GM13976 (cell line): ENCODE results near the gene LPAR5.

Source experiments
- DNase-seq: peaks from one replicate; pipeline ENCODE4 v3.0.0; 2012; ENCODE audit warnings: low spot score
- in situ Hi-C: fragments of 300-500 bp; cut with MboI; formaldehyde crosslinking; loops from one replicate; pipeline ENCODE4 v1.12.0; 2022; ENCODE audit warnings: low sequenced_read_pairs, mixed read lengths, inconsistent platforms; ENCODE audit not compliant: unreplicated experiment
- TF ChIP-seq, protein P1 (sequence below): IDR thresholded peaks from 2 replicates; pipeline ENCODE4 v1.5.1; 2012; ENCODE audit warnings: borderline replicate concordance, mild to moderate bottlenecking; ENCODE audit not compliant: insufficient read depth; ENCODE audit errors: extremely low read depth, missing control alignments, control extremely low read depth

LPAR5 gene

GRCh38 chr12:6650832-6651231, 15.1 kb upstream of the LPAR5 start:
- in situ Hi-C loops, result no loop called here
- no peak for DNase-seq
- TF ChIP-seq, protein P1, sequence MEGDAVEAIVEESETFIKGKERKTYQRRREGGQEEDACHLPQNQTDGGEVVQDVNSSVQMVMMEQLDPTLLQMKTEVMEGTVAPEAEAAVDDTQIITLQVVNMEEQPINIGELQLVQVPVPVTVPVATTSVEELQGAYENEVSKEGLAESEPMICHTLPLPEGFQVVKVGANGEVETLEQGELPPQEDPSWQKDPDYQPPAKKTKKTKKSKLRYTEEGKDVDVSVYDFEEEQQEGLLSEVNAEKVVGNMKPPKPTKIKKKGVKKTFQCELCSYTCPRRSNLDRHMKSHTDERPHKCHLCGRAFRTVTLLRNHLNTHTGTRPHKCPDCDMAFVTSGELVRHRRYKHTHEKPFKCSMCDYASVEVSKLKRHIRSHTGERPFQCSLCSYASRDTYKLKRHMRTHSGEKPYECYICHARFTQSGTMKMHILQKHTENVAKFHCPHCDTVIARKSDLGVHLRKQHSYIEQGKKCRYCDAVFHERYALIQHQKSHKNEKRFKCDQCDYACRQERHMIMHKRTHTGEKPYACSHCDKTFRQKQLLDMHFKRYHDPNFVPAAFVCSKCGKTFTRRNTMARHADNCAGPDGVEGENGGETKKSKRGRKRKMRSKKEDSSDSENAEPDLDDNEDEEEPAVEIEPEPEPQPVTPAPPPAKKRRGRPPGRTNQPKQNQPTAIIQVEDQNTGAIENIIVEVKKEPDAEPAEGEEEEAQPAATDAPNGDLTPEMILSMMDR, result no peak

DNA sequence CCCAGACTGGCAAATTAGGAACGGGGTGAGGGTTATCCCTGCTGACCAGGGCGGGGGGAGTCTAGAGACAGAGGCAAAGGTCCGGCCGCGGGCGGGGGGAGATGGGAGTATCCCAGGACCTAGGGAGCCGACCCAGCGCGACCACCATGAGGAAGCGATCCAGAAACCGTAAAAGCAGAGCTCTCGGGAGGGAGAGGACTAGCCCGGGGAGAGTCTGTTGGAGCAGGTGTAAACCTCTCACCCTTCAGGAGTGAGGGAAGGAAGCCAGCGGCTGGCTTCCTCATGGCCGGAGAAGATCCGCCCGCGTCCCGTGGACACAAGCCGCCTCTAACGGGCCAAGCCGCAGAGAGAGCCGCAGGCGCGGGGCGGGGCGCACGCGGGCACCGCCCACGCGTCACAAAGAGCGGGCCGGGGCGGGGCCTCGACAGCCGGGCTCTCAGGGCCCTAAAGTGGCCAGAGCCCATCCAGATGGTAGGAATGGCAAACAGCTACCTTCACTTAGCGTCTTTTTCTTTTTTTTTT, 11.4 kb upstream of the LPAR5 start, which contains the start of gene ACRBP:
Gene ACRBP (minus strand): TSS at position 350 of the 522 bp plus-strand sequence. CDS start 66 bp downstream, at position 284.
- in situ Hi-C loops, result no loop called here
- TF ChIP-seq, protein P1, result no peak
- peak; percentile 81 for DNase-seq

DNA sequence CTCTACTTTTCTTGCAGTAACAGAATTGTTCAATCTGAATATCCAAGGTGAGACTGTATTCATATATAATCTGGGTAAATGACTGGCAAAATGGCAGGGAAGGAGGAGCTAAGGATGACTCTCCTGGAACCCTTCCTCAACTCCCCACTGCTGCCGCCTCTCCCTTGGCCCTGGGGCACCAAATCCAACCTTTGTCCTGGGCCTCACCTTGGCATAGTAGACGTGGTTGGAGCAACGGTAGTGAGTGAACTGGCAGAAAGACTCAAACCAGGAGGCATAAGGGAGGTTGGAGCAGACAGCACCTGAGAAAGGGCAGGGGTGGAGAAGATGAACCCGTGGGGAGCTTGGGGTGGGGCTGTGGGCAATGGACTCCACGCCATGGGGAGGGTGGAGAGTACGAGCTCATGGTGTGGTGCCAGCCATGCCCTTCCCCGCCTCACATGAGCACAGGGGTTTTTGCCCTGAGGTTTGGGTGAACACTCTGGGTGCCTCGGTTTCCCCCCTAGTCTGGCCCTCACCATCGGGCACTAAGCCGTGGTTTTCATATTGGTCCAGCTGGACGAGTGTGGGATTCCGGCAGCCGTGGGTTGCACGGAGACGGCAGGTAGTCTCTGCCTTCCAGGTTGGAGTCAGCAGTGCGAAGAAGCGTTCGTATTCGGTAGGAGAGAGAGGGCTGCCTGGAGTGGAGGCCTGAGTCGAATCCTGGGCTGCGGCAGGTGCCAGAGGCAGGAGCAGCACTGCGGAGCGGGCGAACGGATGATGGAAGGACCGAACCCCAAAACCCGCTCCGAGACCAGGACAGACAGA, 10.7 kb upstream of the LPAR5 start:
- in situ Hi-C loops, result no loop called here
- no peak for DNase-seq
- TF ChIP-seq, protein P1, result no peak

- DNase-seq, result no peak
- TF ChIP-seq, protein P1, result peak; percentile 30
- in situ Hi-C loops, result no loop called here
These were observed 9.1 kb upstream of the LPAR5 start for GRCh38 chr12:6644903-6645302.

DNA sequence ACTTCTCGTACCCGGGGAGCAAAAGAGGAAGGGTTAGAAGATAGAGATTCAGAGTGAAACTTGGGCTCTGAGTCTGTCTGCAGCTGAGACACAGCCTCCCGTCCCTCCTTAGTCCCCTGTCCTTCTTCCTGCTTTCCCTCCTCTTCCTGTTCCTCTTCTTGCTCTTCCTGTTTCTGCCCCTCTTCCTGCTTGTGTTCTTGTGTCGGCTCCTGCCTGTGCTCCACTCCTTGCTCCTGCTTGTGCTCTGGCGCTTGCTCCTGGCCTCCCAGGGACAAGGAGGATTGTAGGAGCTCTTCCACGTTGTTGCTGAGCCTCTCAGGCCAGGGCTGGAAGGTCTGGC, 8.5 kb upstream of the LPAR5 start:
- TF ChIP-seq, protein P1, result no peak
- in situ Hi-C loops, result no loop called here
- peak; percentile 60 for DNase-seq

DNA sequence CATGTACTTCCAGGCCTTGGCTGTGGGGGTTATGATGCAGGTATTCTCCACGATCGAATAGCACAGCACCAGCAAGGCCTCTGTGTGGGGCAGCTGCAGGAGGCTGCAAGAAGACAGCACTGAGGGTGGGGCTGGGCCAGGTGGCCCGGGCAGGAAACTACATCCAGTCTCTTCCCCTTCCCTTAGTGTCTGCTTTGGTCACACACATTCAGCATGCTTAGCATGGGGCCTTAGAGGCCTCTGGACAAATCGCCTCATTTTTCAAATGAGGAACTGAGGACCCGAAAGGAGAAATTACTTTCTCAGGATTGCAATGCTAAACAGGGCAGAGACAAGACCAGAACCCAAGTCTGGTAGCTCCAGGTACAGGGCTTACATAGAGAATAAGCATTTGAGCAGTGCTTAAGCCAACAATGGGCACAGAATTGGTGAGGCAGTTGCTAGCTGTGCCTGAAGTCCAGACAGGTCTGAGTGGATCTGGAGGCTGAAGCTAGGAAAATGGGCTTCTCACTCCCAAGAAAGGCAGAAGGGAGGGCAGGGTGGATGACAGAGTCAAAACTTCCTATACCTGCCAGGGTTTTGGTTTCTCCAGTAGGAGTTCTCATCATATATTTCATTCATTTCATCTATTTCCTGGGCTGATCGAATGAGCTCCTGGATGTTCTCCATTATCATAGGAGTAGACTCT, 8.0 kb upstream of the LPAR5 start:
- TF ChIP-seq, protein P1, result no peak
- in situ Hi-C loops, result no loop called here
- no peak for DNase-seq
